GM23248 (cell line): ENCODE measurements around the gene DOCK3. TPM values are rescaled to one million over a fixed set of nuclear protein-coding genes. Genes with fewer than 3 reads are reported as not detected.

Source experiments
- DNase-seq: peaks from one replicate; pipeline ENCODE4 v3.0.0-alpha.2; 2015
- H2AFZ ChIP-seq: fragments of 200-600 bp; sonication (generic); 2 replicates; pipeline ENCODE4 v1.6.1; 2016; ENCODE audit warnings: antibody characterized with exemption
- H3F3A ChIP-seq: fragments of 200-600 bp; sonication (generic); 2 replicates; pipeline ENCODE4 v1.6.1; 2016; ENCODE audit warnings: mild to moderate bottlenecking, antibody characterized with exemption, mixed run types; ENCODE audit not compliant: insufficient read depth
- H3K27ac ChIP-seq: fragments of 200-600 bp; sonication (generic); 2 replicates; pipeline ENCODE4 v1.5.1; 2016; ENCODE audit warnings: mild to moderate bottlenecking
- H3K27me3 ChIP-seq: fragments of 200-600 bp; sonication (generic); replicated peaks from 2 replicates; pipeline ENCODE4 v1.6.1; 2016; ENCODE audit warnings: mild to moderate bottlenecking; ENCODE audit not compliant: insufficient read depth
- H3K36me3 ChIP-seq: fragments of 200-600 bp; sonication (generic); 2 replicates; pipeline ENCODE4 v1.6.1; 2016; ENCODE audit warnings: low read depth, mild to moderate bottlenecking
- H3K4me1 ChIP-seq: fragments of 200-600 bp; sonication (generic); 2 replicates; pipeline ENCODE4 v1.6.1; 2016; ENCODE audit warnings: mild to moderate bottlenecking; ENCODE audit not compliant: insufficient read depth
- H3K4me2 ChIP-seq: fragments of 200-600 bp; sonication (generic); one replicate; pipeline ENCODE4 v1.6.1; 2016; ENCODE audit warnings: mild to moderate bottlenecking; ENCODE audit not compliant: unreplicated experiment
- H3K4me3 ChIP-seq: fragments of 200-600 bp; sonication (generic); 2 replicates; pipeline ENCODE4 v1.5.1; 2016; ENCODE audit warnings: mild to moderate bottlenecking
- H3K79me2 ChIP-seq: fragments of 200-600 bp; sonication (generic); 2 replicates; pipeline ENCODE4 v1.6.1; 2016; ENCODE audit warnings: mild to moderate bottlenecking; ENCODE audit not compliant: insufficient read depth
- H3K9ac ChIP-seq: fragments of 200-600 bp; sonication (generic); 2 replicates; pipeline ENCODE4 v1.6.1; 2016; ENCODE audit warnings: mild to moderate bottlenecking
- H3K9me2 ChIP-seq: fragments of 200-600 bp; sonication (generic); 2 replicates; pipeline ENCODE4 v1.6.1; 2016; ENCODE audit warnings: mixed run types, mild to moderate bottlenecking, moderate library complexity; ENCODE audit not compliant: insufficient read depth
- H3K9me3 ChIP-seq: fragments of 200-600 bp; sonication (generic); one replicate; pipeline ENCODE4 v1.6.1; 2017; ENCODE audit warnings: low read depth
- H4K20me1 ChIP-seq: fragments of 200-600 bp; sonication (generic); 2 replicates; pipeline ENCODE4 v1.6.0; 2016; ENCODE audit not compliant: insufficient read depth
- EZH2 ChIP-seq: fragments of 200-600 bp; sonication (generic); IDR thresholded peaks from 2 replicates; pipeline ENCODE4 v1.6.1; 2018; ENCODE audit warnings: antibody characterized with exemption, mild to moderate bottlenecking; ENCODE audit not compliant: insufficient read depth, poor library complexity, severe bottlenecking
- EZH2phosphoT487 ChIP-seq: fragments of 200-600 bp; sonication (generic); IDR thresholded peaks from 2 replicates; pipeline ENCODE4 v1.6.1; 2018; ENCODE audit warnings: antibody characterized with exemption, moderate library complexity, mild to moderate bottlenecking, low read depth; ENCODE audit not compliant: insufficient read depth
- WGBS, 2 experiments: methylation state at CpG; one replicate each; pipeline ENCODE4 v1.1.6; 2015 to 2017; ENCODE audit warnings: low lambda C conversion rate in 2 of 2, low coverage in 1 of 2; ENCODE audit errors: missing lambda C conversion rate in 2 of 2; 5-methylcytosine and 5-hydroxymethylcytosine counted together
- in situ Hi-C: fragments of 300-500 bp; cut with MboI; formaldehyde crosslinking; loops from 2 replicates; pipeline ENCODE4 v1.15.0; 2020
- polyA plus RNA-seq: library from polyadenylated mRNA; unstranded; fragments of >200 nt; fragmentation: Nextera tagmentation; extraction: Ambion mirVana; gene quantifications from 2 replicates; pipeline ENCODE4 v1.2.1, GENCODE V29; 2016
- total RNA-seq: library from RNA; depleted of rRNA; stranded (reverse); fragments of >200 nt; shearing (Covaris generic); gene quantifications from 2 replicates; pipeline ENCODE4 v1.2.3, GENCODE V29; 2014

DOCK3 gene
- total and polyA plus RNA-seq, 2 experiments from 2014 or later: 0.23 to 0.43 TPM

DNA sequence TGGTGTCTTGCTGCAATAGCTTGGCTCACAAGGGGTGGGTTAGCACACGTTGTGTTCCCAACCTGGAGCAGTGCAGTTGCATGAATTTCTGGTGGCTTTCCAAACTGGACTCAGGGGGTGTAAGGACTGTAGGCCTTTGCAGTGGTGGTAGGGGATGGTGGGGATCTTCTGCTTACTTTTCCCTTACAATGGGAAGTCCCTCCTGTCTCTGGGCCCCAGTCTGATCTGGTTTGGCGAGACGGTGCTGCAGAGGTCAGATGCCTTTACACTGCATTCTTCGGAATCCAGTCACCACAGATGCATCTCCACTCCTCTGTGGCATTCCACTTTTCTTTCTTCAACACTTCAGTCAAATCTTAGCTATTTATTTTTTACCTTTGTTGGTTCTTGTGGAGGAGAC is 132.1 kb downstream of the DOCK3 start:
- TF ChIP-seq EZH2phosphoT487 (no peak), EZH2 (no peak)
- peak; percentile 5 for DNase-seq
- Histone ChIP-seq H3K9ac (no peak overlapping the region), H3K9me3 (no peaks in the 10 kb centered on the region), H3K4me2 (no peak overlapping the region), H4K20me1 (no peaks in the 10 kb centered on the region), H2AFZ (no peak overlapping the region), H3K9me2 (no peaks in the 10 kb centered on the region), H3K36me3 (no peaks in the 10 kb centered on the region), H3F3A (no peaks in the 10 kb centered on the region), H3K79me2 (no peaks in the 10 kb centered on the region), H3K27ac (no peak overlapping the region), H3K4me3 (no peak overlapping the region), H3K27me3 (no peaks in the 10 kb centered on the region), H3K4me1 (no peaks in the 10 kb centered on the region)
- in situ Hi-C loops: no loop called here
- 49 to 57% methylated on average over 4 of the region's 4 CpGs for WGBS, 2 experiments

DNA sequence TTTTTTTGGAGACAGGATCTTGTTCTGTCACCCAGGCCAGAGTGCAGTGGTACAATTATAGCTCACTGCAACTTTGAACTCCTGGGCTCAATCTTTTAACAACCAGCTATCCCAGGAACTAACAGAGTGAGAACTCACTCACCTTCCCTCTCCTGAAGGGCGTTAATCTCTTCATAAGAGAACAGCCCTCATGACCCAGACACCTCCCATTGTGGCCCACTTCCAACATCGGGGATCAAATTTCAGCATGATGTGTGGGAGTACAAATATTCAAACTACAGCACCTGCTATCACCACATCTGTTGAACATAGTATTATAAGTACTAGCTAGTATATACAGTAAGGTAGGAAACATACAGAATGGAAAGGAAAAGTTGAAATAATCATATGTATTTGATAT is 132.5 kb downstream of the DOCK3 start:
- no peak overlapping the region for H3K4me2 ChIP-seq
- H3F3A ChIP-seq: no peaks in the 10 kb centered on the region
- no peak for DNase-seq
- no peaks in the 10 kb centered on the region for H3K4me1 ChIP-seq
- H3K27me3 ChIP-seq: no peaks in the 10 kb centered on the region
- no peaks in the 10 kb centered on the region for H4K20me1 ChIP-seq
- H3K9me3 ChIP-seq: no peaks in the 10 kb centered on the region
- TF ChIP-seq EZH2phosphoT487 (no peak), EZH2 (no peak)
- H3K27ac ChIP-seq: no peak overlapping the region
- no peak overlapping the region for H2AFZ ChIP-seq
- no peaks in the 10 kb centered on the region for H3K79me2 ChIP-seq
- H3K9ac ChIP-seq: no peak overlapping the region
- no peaks in the 10 kb centered on the region for H3K9me2 ChIP-seq
- H3K36me3 ChIP-seq: no peaks in the 10 kb centered on the region
- in situ Hi-C loops: no loop called here
- no peak overlapping the region for H3K4me3 ChIP-seq
- WGBS, 2 experiments: 28 to 44% methylated on average over 2 of the region's 2 CpGs

DNA sequence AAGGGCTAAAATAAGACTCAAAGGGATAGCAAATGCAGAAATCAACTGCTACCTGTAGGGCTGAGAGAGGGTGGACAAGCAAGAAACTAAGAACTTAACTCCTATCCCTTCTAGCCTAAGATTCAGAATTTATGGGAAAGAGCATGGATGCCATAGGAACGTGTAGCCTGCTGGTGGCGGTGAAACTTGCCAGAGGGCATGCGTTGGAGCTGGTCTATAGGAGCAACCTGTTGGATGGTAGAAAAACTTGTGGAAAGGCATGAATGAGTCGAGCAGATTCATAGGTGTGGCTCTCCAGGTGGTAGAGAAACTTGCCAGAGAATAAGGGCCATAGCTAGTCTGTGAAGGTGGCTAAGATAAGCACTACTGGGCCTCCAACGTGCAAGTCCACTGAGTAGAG is 137.2 kb downstream of the DOCK3 start:
- in situ Hi-C loops: no loop called here
- Histone ChIP-seq H3K79me2 (no peaks in the 10 kb centered on the region), H4K20me1 (no peaks in the 10 kb centered on the region), H3F3A (no peaks in the 10 kb centered on the region), H3K4me2 (no peak overlapping the region), H3K9ac (no peak overlapping the region), H3K9me2 (no peaks in the 10 kb centered on the region), H3K4me3 (no peak overlapping the region), H3K27ac (no peak overlapping the region), H3K36me3 (no peaks in the 10 kb centered on the region), H3K4me1 (no peaks in the 10 kb centered on the region), H2AFZ (no peak overlapping the region), H3K9me3 (no peaks in the 10 kb centered on the region), H3K27me3 (no peaks in the 10 kb centered on the region)
- DNase-seq: no peak
- 40% methylated on average over 5 of the region's 5 CpGs for WGBS, 2 experiments
- TF ChIP-seq EZH2phosphoT487: no peak
- no peak for TF ChIP-seq EZH2

DNA sequence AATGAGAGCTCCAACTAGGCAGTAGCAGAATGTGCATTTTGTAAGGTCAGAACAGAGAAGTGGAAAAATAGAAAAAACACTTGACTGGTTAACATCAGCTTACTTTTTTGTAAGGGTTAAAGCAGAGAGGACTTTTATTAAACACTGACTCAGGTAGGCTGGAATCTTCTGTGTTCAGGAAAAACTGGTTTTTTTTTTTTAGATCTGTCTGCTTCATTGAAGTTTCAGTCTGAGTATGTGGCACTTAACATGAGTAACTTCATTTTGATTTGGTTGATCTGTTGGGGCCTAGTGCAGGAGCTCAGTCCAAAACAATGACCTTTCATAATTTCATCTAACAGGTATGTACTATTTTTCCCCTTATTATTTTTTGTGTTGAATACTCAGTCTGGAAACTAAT is 141.1 kb downstream of the DOCK3 start:
- Histone ChIP-seq H3K36me3 (no peaks in the 10 kb centered on the region), H3K4me2 (no peak overlapping the region), H3K9me2 (no peaks in the 10 kb centered on the region), H2AFZ (no peak overlapping the region), H3F3A (no peaks in the 10 kb centered on the region), H3K79me2 (no peaks in the 10 kb centered on the region), H3K27me3 (no peaks in the 10 kb centered on the region), H3K27ac (no peak overlapping the region), H3K4me1 (no peaks in the 10 kb centered on the region), H3K4me3 (no peak overlapping the region), H3K9me3 (no peaks in the 10 kb centered on the region), H4K20me1 (no peaks in the 10 kb centered on the region), H3K9ac (no peak overlapping the region)
- TF ChIP-seq EZH2phosphoT487: no peak
- no peak for TF ChIP-seq EZH2
- in situ Hi-C loops: no loop called here
- no peak for DNase-seq

DNA sequence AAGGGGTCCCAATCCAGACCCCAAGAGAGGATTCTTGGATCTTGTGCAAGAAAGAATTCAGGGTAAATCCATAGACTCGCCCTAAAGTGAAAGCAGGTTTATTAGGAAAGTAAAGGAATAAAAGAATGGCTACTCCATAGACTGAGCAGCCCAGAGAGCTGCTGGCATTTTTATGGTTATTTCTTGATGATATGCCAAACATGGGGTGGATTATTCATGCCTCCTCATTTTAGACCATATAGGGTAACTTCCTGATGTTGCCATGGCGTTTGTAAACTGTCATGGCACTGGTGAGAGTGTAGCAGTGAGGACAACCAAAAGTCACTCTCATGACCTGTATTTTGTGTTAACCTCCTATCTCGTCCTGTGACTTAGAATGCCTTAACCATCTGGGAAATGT is 142.2 kb downstream of the DOCK3 start:
- no peaks in the 10 kb centered on the region for H3K36me3 ChIP-seq
- 4 to 7% methylated on average over 3 of the region's 3 CpGs for WGBS, 2 experiments
- no peak overlapping the region for H3K4me2 ChIP-seq
- H3K27ac ChIP-seq: no peak overlapping the region
- in situ Hi-C loops: no loop called here
- H3K9me3 ChIP-seq: no peaks in the 10 kb centered on the region
- H3K4me1 ChIP-seq: no peaks in the 10 kb centered on the region
- H3K9me2 ChIP-seq: no peaks in the 10 kb centered on the region
- no peaks in the 10 kb centered on the region for H3F3A ChIP-seq
- H3K79me2 ChIP-seq: no peaks in the 10 kb centered on the region
- DNase-seq: peak; percentile 10
- H3K9ac ChIP-seq: no peak overlapping the region
- no peak overlapping the region for H2AFZ ChIP-seq
- H3K4me3 ChIP-seq: no peak overlapping the region
- H4K20me1 ChIP-seq: no peaks in the 10 kb centered on the region
- no peaks in the 10 kb centered on the region for H3K27me3 ChIP-seq
- TF ChIP-seq EZH2 (no peak), EZH2phosphoT487 (no peak)
